Subcutaneous abdominal adipose tissue (tissue), 5 donors: ENCODE measurements around the gene RBFOX1.

Experiments
- H3K27ac ChIP-seq: one replicate; pipeline ENCODE4 v1.7.0; 2013; ENCODE audit warnings: low read depth, mild to moderate bottlenecking, inconsistent platforms, low read length, moderate library complexity
- H3K27me3 ChIP-seq, 5 donors: one replicate each; pipeline ENCODE4 v1.7.0; 2013; ENCODE audit warnings: low read length in 5 of 5, inconsistent platforms in 1 of 5; ENCODE audit not compliant: control insufficient read depth in 5 of 5, insufficient read depth in 4 of 5
- H3K36me3 ChIP-seq, 5 donors: one replicate each; pipeline ENCODE4 v1.7.0; 2013; ENCODE audit warnings: low read length in 5 of 5; ENCODE audit not compliant: control insufficient read depth in 5 of 5, insufficient read depth in 5 of 5
- H3K4me1 ChIP-seq, 5 donors: one replicate each; pipeline ENCODE4 v1.7.0; 2013; ENCODE audit warnings: low read length in 5 of 5, mild to moderate bottlenecking in 3 of 5, moderate library complexity in 1 of 5; ENCODE audit not compliant: control insufficient read depth in 5 of 5, insufficient read depth in 5 of 5
- H3K4me3 ChIP-seq, 5 donors: one replicate each; pipeline ENCODE4 v1.7.0; 2013; ENCODE audit warnings: low read length in 5 of 5, low read depth in 1 of 5
- H3K9ac ChIP-seq, 5 donors: one replicate each; pipeline ENCODE4 v1.7.0; 2013; ENCODE audit warnings: low read length in 5 of 5, mild to moderate bottlenecking in 4 of 5, moderate library complexity in 3 of 5
- H3K9me3 ChIP-seq, 5 donors: one replicate each; pipeline ENCODE4 v1.7.0; 2013; ENCODE audit warnings: low read length in 5 of 5; ENCODE audit not compliant: control insufficient read depth in 5 of 5
- donor health status: healthy.
- donor health status: healthy.
- donor health status: healthy.
- donor health status: healthy.
- donor health status: healthy.

The RBFOX1 gene

GRCh38 chr16:7443142-7443541 is 110.5 kb downstream of the RBFOX1 start:
- H3K9me3 ChIP-seq: no peaks in the 10 kb centered on the region
- no peaks in the 10 kb centered on the region for H3K36me3 ChIP-seq
- H3K9ac ChIP-seq: no peak overlapping the region
- H3K27me3 ChIP-seq: no peaks in the 10 kb centered on the region
- no peak overlapping the region for H3K27ac ChIP-seq
- no peak overlapping the region for H3K4me3 ChIP-seq
- no peaks in the 10 kb centered on the region for H3K4me1 ChIP-seq

DNA sequence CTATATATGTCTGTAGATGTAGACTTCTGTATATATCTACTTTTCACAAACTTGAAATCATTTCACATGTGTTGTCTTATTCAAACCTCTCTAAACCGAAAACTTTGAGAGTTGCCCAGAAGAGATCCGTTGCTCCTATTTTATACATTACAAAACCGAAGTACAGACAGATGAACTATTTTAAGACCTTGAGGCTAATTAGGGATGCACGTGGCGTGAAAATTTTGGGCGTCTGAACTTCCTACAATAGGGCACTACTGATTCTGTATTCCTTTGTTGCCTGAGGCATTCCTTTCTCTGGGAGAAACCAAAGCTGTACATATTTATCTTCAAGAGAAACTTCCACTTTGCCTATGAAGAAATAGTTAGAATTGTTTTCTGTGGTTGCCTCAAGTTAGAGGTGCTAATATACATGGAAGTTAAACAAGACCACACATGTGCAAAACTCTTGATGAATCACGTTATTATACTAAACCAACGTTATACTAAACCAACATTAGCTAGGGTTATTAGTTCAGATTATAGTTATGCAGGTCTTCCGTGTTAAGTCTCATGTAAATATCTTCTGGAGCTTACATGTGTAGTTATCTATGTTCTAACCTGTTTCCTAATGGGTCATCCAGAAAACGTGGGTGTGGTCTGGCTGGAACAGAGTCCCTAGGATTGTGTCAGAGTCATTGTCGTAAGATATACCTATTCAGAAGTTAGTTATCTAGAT is 111.2 kb downstream of the RBFOX1 start:
- Histone ChIP-seq H3K9ac (no peak overlapping the region), H3K36me3 (no peaks in the 10 kb centered on the region), H3K9me3 (no peaks in the 10 kb centered on the region), H3K4me1 (no peaks in the 10 kb centered on the region), H3K27me3 (no peaks in the 10 kb centered on the region), H3K27ac (no peak overlapping the region), H3K4me3 (no peak overlapping the region)

GRCh38 chr16:7449306-7449705 is 116.7 kb downstream of the RBFOX1 start:
- H3K36me3 ChIP-seq: no peaks in the 10 kb centered on the region
- H3K27ac ChIP-seq: no peak overlapping the region
- no peaks in the 10 kb centered on the region for H3K27me3 ChIP-seq
- no peaks in the 10 kb centered on the region for H3K4me1 ChIP-seq
- peaks cover 0 to 8% (median 0%) of the 10 kb centered on the region in 5 donors for H3K9me3 ChIP-seq
- no peak overlapping the region for H3K4me3 ChIP-seq
- H3K9ac ChIP-seq: no peak overlapping the region

DNA sequence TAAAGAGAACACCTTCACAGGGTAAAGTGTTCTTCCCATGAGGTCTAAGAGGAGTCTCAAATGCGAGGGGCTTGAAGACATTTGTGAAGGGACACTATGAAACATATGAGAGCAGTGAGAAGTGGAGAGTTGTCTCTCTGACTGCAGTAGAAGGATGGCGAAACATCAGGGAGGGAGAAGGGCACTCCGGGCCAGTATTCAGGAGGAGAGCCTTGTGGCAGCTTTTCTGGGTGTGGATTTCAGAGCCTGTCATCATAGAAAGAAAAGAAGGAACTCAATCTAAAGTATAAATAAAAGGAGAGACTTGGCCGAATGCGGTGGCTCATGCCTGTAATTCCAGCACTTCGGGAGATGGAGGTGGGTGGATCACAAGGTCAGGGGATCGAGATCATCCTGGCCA is 117.2 kb downstream of the RBFOX1 start:
- Histone ChIP-seq H3K9ac (no peak overlapping the region), H3K27ac (no peak overlapping the region), H3K27me3 (no peaks in the 10 kb centered on the region), H3K4me1 (no peaks in the 10 kb centered on the region), H3K4me3 (no peak overlapping the region), H3K9me3 (peaks cover 0 to 8% (median under 1%) of the 10 kb centered on the region in 5 donors), H3K36me3 (no peaks in the 10 kb centered on the region)

GRCh38 chr16:7450440-7450839 is 117.8 kb downstream of the RBFOX1 start:
- no peaks in the 10 kb centered on the region for H3K27me3 ChIP-seq
- no peaks in the 10 kb centered on the region for H3K4me1 ChIP-seq
- H3K4me3 ChIP-seq: no peak overlapping the region
- no peaks in the 10 kb centered on the region for H3K36me3 ChIP-seq
- H3K9ac ChIP-seq: no peak overlapping the region
- H3K9me3 ChIP-seq: peaks cover 0 to 11% (median 4%) of the 10 kb centered on the region in 5 donors
- no peak overlapping the region for H3K27ac ChIP-seq

- Histone ChIP-seq H3K4me1 (no peaks in the 10 kb centered on the region), H3K36me3 (no peaks in the 10 kb centered on the region), H3K27me3 (no peaks in the 10 kb centered on the region), H3K27ac (no peak overlapping the region), H3K9me3 (peaks cover 0 to 11% (median 4%) of the 10 kb centered on the region in 5 donors), H3K9ac (no peak overlapping the region), H3K4me3 (no peak overlapping the region)
These were observed 119.4 kb downstream of the RBFOX1 start for GRCh38 chr16:7452090-7452489.

DNA sequence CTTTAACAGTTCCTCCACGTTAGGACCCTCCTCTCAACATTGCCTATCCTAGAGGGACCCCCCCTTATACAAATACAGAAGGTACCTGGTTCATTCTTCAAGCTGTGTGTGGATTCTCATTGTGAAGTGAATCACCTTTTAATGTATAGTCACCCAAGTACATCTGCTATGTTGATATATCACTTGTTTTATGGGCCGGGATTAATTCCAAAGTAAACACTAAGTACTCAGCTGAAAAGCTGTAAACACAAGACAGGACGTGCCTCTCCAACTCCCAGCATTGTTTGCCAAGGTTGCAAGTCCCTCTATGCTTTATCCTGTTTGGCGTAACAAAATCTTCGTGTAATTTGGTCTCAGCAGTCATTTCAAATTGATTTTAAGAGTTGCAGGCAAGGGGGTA is 123.6 kb downstream of the RBFOX1 start:
- H3K4me1 ChIP-seq: no peaks in the 10 kb centered on the region
- H3K9me3 ChIP-seq: peaks cover 0 to 14% (median 4%) of the 10 kb centered on the region in 5 donors
- H3K9ac ChIP-seq: no peak overlapping the region
- H3K36me3 ChIP-seq: no peaks in the 10 kb centered on the region
- H3K4me3 ChIP-seq: no peak overlapping the region
- no peak overlapping the region for H3K27ac ChIP-seq
- no peaks in the 10 kb centered on the region for H3K27me3 ChIP-seq

GRCh38 chr16:7458144-7458543 is 125.5 kb downstream of the RBFOX1 start:
- Histone ChIP-seq H3K9ac (no peak overlapping the region), H3K36me3 (no peaks in the 10 kb centered on the region), H3K27ac (no peak overlapping the region), H3K9me3 (peaks cover 0 to 14% (median 5%) of the 10 kb centered on the region in 5 donors), H3K4me1 (no peaks in the 10 kb centered on the region), H3K27me3 (no peaks in the 10 kb centered on the region), H3K4me3 (no peak overlapping the region)

GRCh38 chr16:7470344-7470743 is 137.7 kb downstream of the RBFOX1 start:
- peaks cover 0 to 4% (median 0%) of the 10 kb centered on the region in 5 donors for H3K9me3 ChIP-seq
- H3K9ac ChIP-seq: no peak overlapping the region
- H3K36me3 ChIP-seq: no peaks in the 10 kb centered on the region
- H3K4me3 ChIP-seq: no peak overlapping the region
- H3K4me1 ChIP-seq: no peaks in the 10 kb centered on the region
- H3K27ac ChIP-seq: no peak overlapping the region
- peaks cover 0 to 3% (median 0%) of the 10 kb centered on the region in 5 donors for H3K27me3 ChIP-seq

DNA sequence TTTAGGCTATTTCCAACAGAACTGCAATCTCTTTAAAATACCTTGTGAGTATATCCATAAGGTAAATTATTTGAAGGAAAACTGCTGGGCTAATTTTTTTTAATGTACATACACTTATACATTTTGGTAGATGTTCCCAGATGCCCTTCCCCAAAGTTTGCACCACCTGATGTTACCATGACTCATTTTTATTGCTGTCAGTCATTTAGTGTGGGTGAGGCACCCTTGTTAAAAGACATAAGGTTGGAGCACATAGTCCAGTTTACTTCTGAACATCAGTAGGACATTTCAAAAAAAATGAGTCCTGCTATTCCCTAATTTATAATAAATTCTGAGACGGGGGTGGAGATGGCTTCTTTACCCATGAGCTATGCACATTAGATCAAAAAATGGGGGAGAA is 138.6 kb downstream of the RBFOX1 start:
- Histone ChIP-seq H3K36me3 (no peaks in the 10 kb centered on the region), H3K9ac (no peak overlapping the region), H3K4me1 (no peaks in the 10 kb centered on the region), H3K9me3 (peaks cover 0 to 4% (median 0%) of the 10 kb centered on the region in 5 donors), H3K27me3 (peaks cover 0 to 3% (median 0%) of the 10 kb centered on the region in 5 donors), H3K27ac (no peak overlapping the region), H3K4me3 (no peak overlapping the region)
